ENCODE measurements around the gene TEDC1.

Gene TEDC1

DNA sequence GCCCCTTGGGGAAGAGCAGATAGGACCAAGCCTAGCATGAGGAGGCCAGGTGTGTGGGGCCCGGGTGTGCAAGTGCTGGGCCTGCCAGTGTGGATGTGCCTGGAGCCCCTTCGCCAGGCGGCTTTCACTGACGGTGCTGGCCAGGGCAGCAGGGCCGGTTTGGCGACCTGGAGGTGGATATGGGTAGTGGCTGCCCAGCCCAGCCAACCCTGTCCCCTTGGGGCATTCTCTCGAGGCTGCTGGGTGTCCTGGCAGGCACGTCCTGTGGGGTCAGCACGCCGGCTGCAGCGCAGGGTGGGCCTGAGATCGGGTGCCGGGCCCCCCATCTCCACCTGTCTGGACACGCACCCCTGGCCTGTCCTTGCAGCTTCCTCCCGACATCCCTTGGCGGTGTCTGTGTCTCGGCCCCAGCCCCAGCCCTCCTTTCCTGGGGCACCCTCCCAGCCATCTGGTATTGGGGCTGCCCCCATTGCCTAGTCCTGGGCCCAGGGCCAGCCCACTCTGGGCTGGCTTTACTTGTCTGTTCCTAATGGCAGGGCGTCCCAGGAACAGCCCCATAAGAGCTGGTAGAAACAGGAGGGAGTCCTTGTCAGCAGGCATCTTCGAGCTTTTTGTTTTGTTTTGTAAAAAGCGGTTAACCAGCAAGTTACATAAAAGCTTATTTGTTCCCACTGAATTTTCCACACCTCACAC lies 23.7 kb upstream of the TEDC1 start:
- no peak overlapping the region for H2AK5ac ChIP-seq (ENCODE audit: low read length)
- H3K27me3 ChIP-seq (ENCODE audit: insufficient read depth, low read length, poor library complexity) = no peaks in the 10 kb centered on the region
- no peak overlapping the region for H3K4me3 ChIP-seq (ENCODE audit: low read length)
- no peaks in the 10 kb centered on the region for H3K4me1 ChIP-seq (ENCODE audit: control insufficient read depth, low read depth, low read length)
- H3K4me2 ChIP-seq (ENCODE audit: low read length) = no peak overlapping the region
- H3K18ac ChIP-seq (ENCODE audit: low read length) = no peak overlapping the region
- no peak overlapping the region for H3K56ac ChIP-seq (ENCODE audit: low read length)
- H3K79me1 ChIP-seq (ENCODE audit: low read length) = no peaks in the 10 kb centered on the region
- no peak overlapping the region for H3K27ac ChIP-seq (ENCODE audit: low read depth, low read length)
- no peak overlapping the region for H2BK15ac ChIP-seq (replicated peaks; ENCODE audit: low read depth)
- H3K9ac ChIP-seq (ENCODE audit: low read length) = no peak overlapping the region
- H3K23ac ChIP-seq (ENCODE audit: low read length) = no peak overlapping the region
- no peak overlapping the region for H2BK120ac ChIP-seq (ENCODE audit: low read depth, low read length)
- no peak overlapping the region for H4K8ac ChIP-seq (ENCODE audit: low read depth, low read length)
- no peak overlapping the region for H4K5ac ChIP-seq (ENCODE audit: low read length)
- no peak overlapping the region for H2BK5ac ChIP-seq (ENCODE audit: low read length)
- H3K36me3 ChIP-seq (ENCODE audit: control insufficient read depth, insufficient read depth, low read length) = peaks cover 6% of the 10 kb centered on the region
- no peak overlapping the region for H3K4ac ChIP-seq (ENCODE audit: low read depth, low read length)
- WGBS (ENCODE audit: extremely low coverage, insufficient coverage, low lambda C conversion rate) = no CpG with 5 or more reads among the region's 20 CpGs
- H3K79me2 ChIP-seq (ENCODE audit: control insufficient read depth, insufficient read depth, low read length) = no peaks in the 10 kb centered on the region
- DNase-seq = no peak

DNA sequence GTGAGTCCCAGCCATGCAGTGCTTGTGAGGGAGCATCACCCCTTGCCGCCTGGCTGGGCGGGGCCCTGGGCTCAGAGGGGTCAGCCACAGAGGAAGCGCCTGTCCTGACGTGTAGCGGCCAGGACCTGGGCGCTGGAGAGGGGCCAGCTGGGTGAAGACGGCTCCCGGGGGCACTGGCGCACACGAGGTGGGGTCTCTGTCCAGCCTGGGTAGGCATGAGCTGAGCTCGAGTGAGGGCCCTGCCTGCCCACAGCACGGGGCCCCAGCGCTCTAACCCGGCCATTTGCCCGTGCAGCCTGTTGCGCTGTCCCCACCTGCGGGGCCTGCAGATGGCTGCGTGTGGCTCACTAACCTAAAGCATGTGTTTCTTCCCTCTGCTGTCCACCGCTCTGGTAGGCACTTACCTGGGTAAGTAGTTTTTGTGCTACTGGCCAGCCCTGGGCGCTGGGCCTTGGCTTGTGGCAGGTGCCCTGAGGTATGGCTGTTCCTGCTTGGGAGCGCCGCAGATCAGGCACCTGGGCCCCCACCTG lies 23.0 kb upstream of the TEDC1 start:
- H3K18ac ChIP-seq (ENCODE audit: low read length) = no peak overlapping the region
- no peaks in the 10 kb centered on the region for H3K79me2 ChIP-seq (ENCODE audit: control insufficient read depth, insufficient read depth, low read length)
- no peak overlapping the region for H2AK5ac ChIP-seq (ENCODE audit: low read length)
- H4K5ac ChIP-seq (ENCODE audit: low read length) = no peak overlapping the region
- no peak overlapping the region for H2BK5ac ChIP-seq (ENCODE audit: low read length)
- H3K79me1 ChIP-seq (ENCODE audit: low read length) = no peaks in the 10 kb centered on the region
- H3K4me3 ChIP-seq (ENCODE audit: low read length) = no peak overlapping the region
- H3K4ac ChIP-seq (ENCODE audit: low read depth, low read length) = no peak overlapping the region
- no peak overlapping the region for H3K9ac ChIP-seq (ENCODE audit: low read length)
- peaks cover 5% of the 10 kb centered on the region for H3K36me3 ChIP-seq (ENCODE audit: control insufficient read depth, insufficient read depth, low read length)
- WGBS (ENCODE audit: extremely low coverage, insufficient coverage, low lambda C conversion rate) = no CpG with 5 or more reads among the region's 22 CpGs
- H3K27ac ChIP-seq (ENCODE audit: low read depth, low read length) = no peak overlapping the region
- no peak overlapping the region for H3K4me2 ChIP-seq (ENCODE audit: low read length)
- H3K27me3 ChIP-seq (ENCODE audit: insufficient read depth, low read length, poor library complexity) = no peaks in the 10 kb centered on the region
- H2BK15ac ChIP-seq (replicated peaks; ENCODE audit: low read depth) = no peak overlapping the region
- no peaks in the 10 kb centered on the region for H3K4me1 ChIP-seq (ENCODE audit: control insufficient read depth, low read depth, low read length)
- H2BK120ac ChIP-seq (ENCODE audit: low read depth, low read length) = no peak overlapping the region
- no peak overlapping the region for H3K56ac ChIP-seq (ENCODE audit: low read length)
- H4K8ac ChIP-seq (ENCODE audit: low read depth, low read length) = no peak overlapping the region
- no peak overlapping the region for H3K23ac ChIP-seq (ENCODE audit: low read length)
- no peak for DNase-seq

DNA sequence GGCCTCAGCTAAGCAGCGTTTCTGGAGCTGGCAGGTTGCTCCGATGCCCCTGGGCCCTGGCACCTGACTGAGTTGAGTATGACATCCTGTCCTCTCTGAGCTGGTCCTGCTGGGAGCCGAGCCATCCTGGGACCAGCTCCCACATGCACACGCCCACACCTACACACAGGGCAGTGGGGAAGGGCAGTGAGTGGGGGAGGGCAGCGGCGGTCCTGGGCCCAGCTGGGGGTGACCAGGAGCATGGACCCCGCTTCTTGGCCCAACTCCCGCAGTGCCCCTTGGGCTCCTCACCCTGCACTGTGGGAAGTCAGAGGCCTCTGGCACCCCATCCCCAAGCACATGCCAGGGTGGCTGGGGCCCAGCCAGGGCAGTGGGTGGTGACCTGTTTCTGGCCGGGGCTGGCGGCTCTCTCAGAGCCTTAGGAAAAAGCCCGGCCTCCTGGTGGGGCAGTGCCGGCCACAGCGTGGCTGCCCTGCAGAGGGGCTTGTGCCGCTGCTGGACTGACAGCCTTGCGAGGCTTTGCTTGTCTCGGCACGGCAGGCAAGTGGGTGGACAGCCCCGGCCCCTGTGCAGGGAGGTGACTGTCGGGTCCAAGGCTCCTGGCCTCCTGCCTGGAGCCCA lies 22.3 kb upstream of the TEDC1 start:
- no peak overlapping the region for H3K4ac ChIP-seq (ENCODE audit: low read depth, low read length)
- no peak for DNase-seq
- H3K27ac ChIP-seq (ENCODE audit: low read depth, low read length) = no peak overlapping the region
- H3K79me1 ChIP-seq (ENCODE audit: low read length) = no peaks in the 10 kb centered on the region
- H3K56ac ChIP-seq (ENCODE audit: low read length) = no peak overlapping the region
- H3K27me3 ChIP-seq (ENCODE audit: insufficient read depth, low read length, poor library complexity) = no peaks in the 10 kb centered on the region
- WGBS (ENCODE audit: extremely low coverage, insufficient coverage, low lambda C conversion rate) = no CpG with 5 or more reads among the region's 19 CpGs
- H2BK15ac ChIP-seq (replicated peaks; ENCODE audit: low read depth) = no peak overlapping the region
- no peak overlapping the region for H2BK120ac ChIP-seq (ENCODE audit: low read depth, low read length)
- H3K23ac ChIP-seq (ENCODE audit: low read length) = no peak overlapping the region
- no peak overlapping the region for H4K8ac ChIP-seq (ENCODE audit: low read depth, low read length)
- H3K9ac ChIP-seq (ENCODE audit: low read length) = no peak overlapping the region
- no peak overlapping the region for H3K18ac ChIP-seq (ENCODE audit: low read length)
- H3K4me3 ChIP-seq (ENCODE audit: low read length) = no peak overlapping the region
- no peaks in the 10 kb centered on the region for H3K79me2 ChIP-seq (ENCODE audit: control insufficient read depth, insufficient read depth, low read length)
- H2AK5ac ChIP-seq (ENCODE audit: low read length) = no peak overlapping the region
- no peak overlapping the region for H2BK5ac ChIP-seq (ENCODE audit: low read length)
- H3K4me1 ChIP-seq (ENCODE audit: control insufficient read depth, low read depth, low read length) = no peaks in the 10 kb centered on the region
- no peak overlapping the region for H4K5ac ChIP-seq (ENCODE audit: low read length)
- H3K36me3 ChIP-seq (ENCODE audit: control insufficient read depth, insufficient read depth, low read length) = peaks cover under 1% of the 10 kb centered on the region
- H3K4me2 ChIP-seq (ENCODE audit: low read length) = no peak overlapping the region

DNA sequence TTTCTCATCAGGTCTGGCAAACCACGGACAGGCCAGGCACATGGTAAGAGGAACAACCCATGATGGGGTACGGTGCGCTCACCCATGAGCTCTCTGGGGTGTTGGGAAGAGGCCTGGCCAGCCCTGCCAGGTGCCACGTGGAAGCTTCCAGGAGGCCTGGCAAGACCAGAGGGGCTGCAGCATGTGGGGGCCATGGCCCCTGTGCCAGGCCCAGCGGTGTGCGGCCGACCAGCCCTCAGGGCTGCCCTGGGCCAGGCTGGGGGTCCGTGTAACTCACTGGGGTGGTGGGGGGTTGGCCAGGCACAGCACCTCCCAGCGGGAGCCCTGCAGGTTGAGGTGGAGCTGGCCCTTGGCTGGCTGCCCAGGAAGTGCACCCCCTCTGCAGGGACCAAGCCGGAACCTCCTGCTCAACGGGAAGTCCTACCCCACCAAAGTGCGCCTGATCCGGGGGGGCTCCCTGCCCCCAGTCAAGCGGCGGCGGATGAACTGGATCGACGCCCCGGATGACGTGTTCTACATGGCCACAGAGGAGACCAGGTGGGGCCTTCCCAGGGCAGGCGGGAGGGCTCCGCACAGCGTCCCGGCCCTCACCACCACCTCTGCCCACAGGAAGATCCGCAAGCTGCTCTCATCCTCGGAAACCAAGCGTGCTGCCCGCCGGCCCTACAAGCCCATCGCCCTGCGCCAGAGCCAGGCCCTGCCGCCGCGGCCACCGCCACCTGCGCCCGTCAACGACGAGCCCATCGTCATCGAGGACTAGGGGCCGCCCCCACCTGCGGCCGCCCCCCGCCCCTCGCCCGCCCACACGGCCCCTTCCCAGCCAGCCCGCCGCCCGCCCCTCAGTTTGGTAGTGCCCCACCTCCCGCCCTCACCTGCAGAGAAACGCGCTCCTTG lies 21.3 kb upstream of the TEDC1 start:
- Histone ChIP-seq H3K23ac (ENCODE audit: low read length) (no peak overlapping the region), H3K4me3 (ENCODE audit: low read length) (no peak overlapping the region), H3K79me1 (ENCODE audit: low read length) (no peaks in the 10 kb centered on the region), H2AK5ac (ENCODE audit: low read length) (no peak overlapping the region), H3K79me2 (ENCODE audit: control insufficient read depth, insufficient read depth, low read length) (no peaks in the 10 kb centered on the region), H2BK5ac (ENCODE audit: low read length) (no peak overlapping the region), H3K4ac (ENCODE audit: low read depth, low read length) (no peak overlapping the region), H3K36me3 (ENCODE audit: control insufficient read depth, insufficient read depth, low read length) (no peaks in the 10 kb centered on the region), H3K27me3 (ENCODE audit: insufficient read depth, low read length, poor library complexity) (no peaks in the 10 kb centered on the region), H2BK15ac (replicated peaks; ENCODE audit: low read depth) (no peak overlapping the region), H4K5ac (ENCODE audit: low read length) (no peak overlapping the region), H3K4me1 (ENCODE audit: control insufficient read depth, low read depth, low read length) (no peaks in the 10 kb centered on the region), H3K9ac (ENCODE audit: low read length) (no peak overlapping the region), H3K56ac (ENCODE audit: low read length) (no peak overlapping the region), H4K8ac (ENCODE audit: low read depth, low read length) (no peak overlapping the region), H3K27ac (ENCODE audit: low read depth, low read length) (no peak overlapping the region), H3K18ac (ENCODE audit: low read length) (no peak overlapping the region), H2BK120ac (ENCODE audit: low read depth, low read length) (no peak overlapping the region), H3K4me2 (ENCODE audit: low read length) (no peak overlapping the region)
- no CpG with 5 or more reads among the region's 54 CpGs for WGBS (ENCODE audit: extremely low coverage, insufficient coverage, low lambda C conversion rate)
- no peak for DNase-seq

DNA sequence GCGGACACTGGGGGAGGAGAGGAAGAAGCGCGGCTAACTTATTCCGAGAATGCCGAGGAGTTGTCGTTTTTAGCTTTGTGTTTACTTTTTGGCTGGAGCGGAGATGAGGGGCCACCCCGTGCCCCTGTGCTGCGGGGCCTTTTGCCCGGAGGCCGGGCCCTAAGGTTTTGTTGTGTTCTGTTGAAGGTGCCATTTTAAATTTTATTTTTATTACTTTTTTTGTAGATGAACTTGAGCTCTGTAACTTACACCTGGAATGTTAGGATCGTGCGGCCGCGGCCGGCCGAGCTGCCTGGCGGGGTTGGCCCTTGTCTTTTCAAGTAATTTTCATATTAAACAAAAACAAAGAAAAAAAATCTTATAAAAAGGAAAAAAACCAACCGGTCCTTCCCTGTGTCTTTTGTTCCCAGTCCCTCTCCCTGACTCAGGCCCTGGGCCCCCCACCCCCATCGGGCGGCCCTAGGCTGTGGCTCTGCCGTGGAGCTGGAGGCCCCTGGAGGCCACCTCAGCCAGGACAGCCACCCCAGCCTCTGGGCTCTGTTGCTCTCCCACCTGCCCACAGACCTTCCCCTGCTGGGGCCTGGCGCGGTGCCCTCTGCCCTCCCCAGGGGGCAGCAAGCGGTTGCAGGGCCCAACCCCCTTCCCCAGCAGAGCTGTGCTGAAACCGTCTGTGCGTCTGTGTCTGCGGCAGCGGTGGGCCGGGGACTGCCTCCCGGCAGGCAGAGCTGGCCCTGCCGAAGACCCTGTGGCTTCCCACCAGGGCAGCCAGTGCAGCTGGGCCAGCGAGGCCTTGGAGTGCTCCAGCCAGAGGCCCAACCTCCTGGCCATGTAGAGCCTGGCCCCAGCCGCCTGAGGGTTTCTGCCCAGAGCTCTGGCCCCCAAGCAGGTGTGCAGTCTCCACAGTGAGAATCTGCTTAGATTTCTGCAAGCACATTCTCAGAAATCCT lies 20.4 kb upstream of the TEDC1 start:
- H3K4ac ChIP-seq (ENCODE audit: low read depth, low read length) = no peak overlapping the region
- no peak overlapping the region for H2BK5ac ChIP-seq (ENCODE audit: low read length)
- no CpG with 5 or more reads among the region's 34 CpGs for WGBS (ENCODE audit: extremely low coverage, insufficient coverage, low lambda C conversion rate)
- no peak for DNase-seq
- no peak overlapping the region for H3K18ac ChIP-seq (ENCODE audit: low read length)
- no peak overlapping the region for H3K4me3 ChIP-seq (ENCODE audit: low read length)
- H4K5ac ChIP-seq (ENCODE audit: low read length) = no peak overlapping the region
- H3K27me3 ChIP-seq (ENCODE audit: insufficient read depth, low read length, poor library complexity) = no peaks in the 10 kb centered on the region
- H2BK15ac ChIP-seq (replicated peaks; ENCODE audit: low read depth) = no peak overlapping the region
- no peak overlapping the region for H2BK120ac ChIP-seq (ENCODE audit: low read depth, low read length)
- no peaks in the 10 kb centered on the region for H3K79me2 ChIP-seq (ENCODE audit: control insufficient read depth, insufficient read depth, low read length)
- H4K8ac ChIP-seq (ENCODE audit: low read depth, low read length) = no peak overlapping the region
- H3K36me3 ChIP-seq (ENCODE audit: control insufficient read depth, insufficient read depth, low read length) = no peaks in the 10 kb centered on the region
- H3K79me1 ChIP-seq (ENCODE audit: low read length) = no peaks in the 10 kb centered on the region
- H3K4me1 ChIP-seq (ENCODE audit: control insufficient read depth, low read depth, low read length) = no peaks in the 10 kb centered on the region
- H2AK5ac ChIP-seq (ENCODE audit: low read length) = no peak overlapping the region
- H3K9ac ChIP-seq (ENCODE audit: low read length) = no peak overlapping the region
- H3K23ac ChIP-seq (ENCODE audit: low read length) = no peak overlapping the region
- no peak overlapping the region for H3K56ac ChIP-seq (ENCODE audit: low read length)
- no peak overlapping the region for H3K27ac ChIP-seq (ENCODE audit: low read depth, low read length)
- H3K4me2 ChIP-seq (ENCODE audit: low read length) = no peak overlapping the region

Data from mesendoderm (in vitro differentiated cells).